Neural crest cell (in vitro differentiated cells): ENCODE data around the gene RERE. TPM values are rescaled to one million over a fixed set of nuclear protein-coding genes. Genes with fewer than 3 reads are reported as not detected.

ENCODE experiments used
- DNase-seq: peaks from one replicate; pipeline ENCODE4 v3.0.0; 2021; ENCODE audit warnings: low read depth, mixed read lengths, low spot score
- H3K27ac Mint-ChIP-seq: one replicate; pipeline ENCODE4 v1.8.0; 2021; ENCODE audit warnings: mild to moderate bottlenecking, mixed read lengths; ENCODE audit not compliant: unreplicated experiment
- H3K27me3 Mint-ChIP-seq: 2 replicates; pipeline ENCODE4 v1.8.0; 2021; ENCODE audit warnings: low read depth, mild to moderate bottlenecking, mixed read lengths
- H3K36me3 Mint-ChIP-seq: 2 replicates; pipeline ENCODE4 v1.8.0; 2021; ENCODE audit warnings: low read depth, mild to moderate bottlenecking, mixed read lengths
- H3K4me1 Mint-ChIP-seq: 2 replicates; pipeline ENCODE4 v1.8.0; 2021; ENCODE audit warnings: mixed read lengths
- H3K4me3 Mint-ChIP-seq: one replicate; pipeline ENCODE4 v1.8.0; 2021; ENCODE audit warnings: mild to moderate bottlenecking, mixed read lengths
- H3K9me3 Mint-ChIP-seq: 2 replicates; pipeline ENCODE4 v1.8.0; 2021; ENCODE audit warnings: mixed read lengths
- CTCF ChIP-seq: fragments of 200-600 bp; sonication (generic); conservative IDR thresholded peaks from 2 replicates; pipeline ENCODE4 v1.5.0; 2021; ENCODE audit warnings: antibody characterized with exemption, mild to moderate bottlenecking
- total RNA-seq: library from RNA; stranded (reverse); gene quantifications from 2 replicates; pipeline ENCODE4 v1.2.1, GENCODE V29; 2021

RERE gene
- total RNA-seq, 1 donor from 2014 or later: 122 TPM

- no peak overlapping the region for H3K27ac Mint-ChIP-seq
- H3K36me3 Mint-ChIP-seq: no peaks in the 10 kb centered on the region
- H3K27me3 Mint-ChIP-seq: no peaks in the 10 kb centered on the region
- no peak overlapping the region for H3K4me3 Mint-ChIP-seq
- H3K4me1 Mint-ChIP-seq: peaks cover 42% of the 10 kb centered on the region
- H3K9me3 Mint-ChIP-seq: no peaks in the 10 kb centered on the region
- no peak for DNase-seq
- no peak for TF ChIP-seq CTCF
These were observed 231.0 kb downstream of the RERE start for GRCh38 chr1:8586438-8586837.

DNA sequence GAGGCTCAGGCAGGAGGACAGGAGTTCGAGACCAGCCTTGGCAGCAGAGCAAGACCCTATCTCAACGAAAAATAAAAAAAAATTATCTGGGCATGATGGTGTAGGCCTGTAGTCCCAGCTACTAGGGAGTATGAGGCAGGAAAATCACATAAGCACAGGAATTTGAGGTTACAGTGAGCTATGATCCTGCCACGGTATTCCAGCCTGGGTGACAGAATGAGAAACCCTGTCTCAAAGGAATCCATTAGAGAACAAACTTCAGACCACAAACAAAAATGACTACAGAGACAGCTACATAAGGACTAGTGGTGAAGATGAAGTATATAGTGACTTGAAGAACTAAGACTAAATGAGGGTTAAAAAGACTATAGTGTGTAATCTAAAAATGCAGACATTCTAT, 233.1 kb downstream of the RERE start:
- Mint-ChIP-seq H3K27me3 (no peaks in the 10 kb centered on the region), H3K9me3 (no peaks in the 10 kb centered on the region), H3K27ac (no peak overlapping the region), H3K4me1 (peaks cover 43% of the 10 kb centered on the region), H3K36me3 (no peaks in the 10 kb centered on the region), H3K4me3 (no peak overlapping the region)
- no peak for DNase-seq
- no peak for TF ChIP-seq CTCF

GRCh38 chr1:8583031-8583430, 234.4 kb downstream of the RERE start:
- H3K4me1 Mint-ChIP-seq: peaks cover 50% of the 10 kb centered on the region
- H3K36me3 Mint-ChIP-seq: no peaks in the 10 kb centered on the region
- H3K4me3 Mint-ChIP-seq: no peak overlapping the region
- TF ChIP-seq CTCF: no peak
- H3K9me3 Mint-ChIP-seq: no peaks in the 10 kb centered on the region
- no peak overlapping the region for H3K27ac Mint-ChIP-seq
- DNase-seq: no peak
- H3K27me3 Mint-ChIP-seq: no peaks in the 10 kb centered on the region

- no peaks in the 10 kb centered on the region for H3K27me3 Mint-ChIP-seq
- TF ChIP-seq CTCF: no peak
- H3K4me1 Mint-ChIP-seq: peaks cover 43% of the 10 kb centered on the region
- H3K27ac Mint-ChIP-seq: no peak overlapping the region
- DNase-seq: no peak
- no peaks in the 10 kb centered on the region for H3K9me3 Mint-ChIP-seq
- H3K36me3 Mint-ChIP-seq: no peaks in the 10 kb centered on the region
- no peak overlapping the region for H3K4me3 Mint-ChIP-seq
These were observed 236.9 kb downstream of the RERE start for GRCh38 chr1:8580566-8580965.

GRCh38 chr1:8578936-8579335, 238.5 kb downstream of the RERE start:
- H3K36me3 Mint-ChIP-seq: no peaks in the 10 kb centered on the region
- H3K27me3 Mint-ChIP-seq: no peaks in the 10 kb centered on the region
- no peaks in the 10 kb centered on the region for H3K9me3 Mint-ChIP-seq
- no peak overlapping the region for H3K4me3 Mint-ChIP-seq
- peaks cover 46% of the 10 kb centered on the region for H3K4me1 Mint-ChIP-seq
- no peak overlapping the region for H3K27ac Mint-ChIP-seq
- TF ChIP-seq CTCF: no peak
- DNase-seq: no peak
